GM21737 (cell line): ENCODE data around the gene BRD1.

Experiments
- ATAC-seq: cut with Tn5 transposase; IDR thresholded peaks from one replicate; pipeline ENCODE4 v1.9.1; 2021; ENCODE audit warnings: mild to moderate bottlenecking, moderate library complexity; ENCODE audit not compliant: unreplicated experiment

Gene BRD1

GRCh38 chr22:49827853-49828598 lies at the start of gene BRD1:
Gene BRD1, minus strand, starts transcription at chr22:49827873. Its CDS starts 3,556 bp downstream, at chr22:49824317.
- no peak for ATAC-seq

GRCh38 chr22:49873228-49873940 lies 45.7 kb upstream of the BRD1 start:
- ATAC-seq = no peak

DNA sequence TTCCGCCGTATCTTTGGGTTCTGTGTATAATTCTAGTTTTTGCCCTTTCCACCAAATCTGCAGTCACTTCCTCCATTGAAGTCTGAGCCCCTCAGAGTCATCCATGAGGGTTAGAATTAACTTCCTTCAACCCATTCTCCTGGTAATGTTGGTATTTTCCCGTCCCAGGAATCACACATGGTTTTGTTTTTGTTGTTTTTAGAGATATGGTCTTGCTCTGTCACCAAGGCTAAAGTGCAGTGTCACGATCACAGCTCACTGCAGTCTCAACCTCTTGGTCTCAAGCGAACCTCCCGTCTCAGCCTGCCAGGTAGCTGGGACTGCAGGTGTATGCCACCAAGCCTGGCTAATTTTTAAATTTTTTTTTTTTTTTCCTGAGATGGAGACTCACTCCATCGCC lies 44.7 kb upstream of the BRD1 start:
- ATAC-seq = no peak

DNA sequence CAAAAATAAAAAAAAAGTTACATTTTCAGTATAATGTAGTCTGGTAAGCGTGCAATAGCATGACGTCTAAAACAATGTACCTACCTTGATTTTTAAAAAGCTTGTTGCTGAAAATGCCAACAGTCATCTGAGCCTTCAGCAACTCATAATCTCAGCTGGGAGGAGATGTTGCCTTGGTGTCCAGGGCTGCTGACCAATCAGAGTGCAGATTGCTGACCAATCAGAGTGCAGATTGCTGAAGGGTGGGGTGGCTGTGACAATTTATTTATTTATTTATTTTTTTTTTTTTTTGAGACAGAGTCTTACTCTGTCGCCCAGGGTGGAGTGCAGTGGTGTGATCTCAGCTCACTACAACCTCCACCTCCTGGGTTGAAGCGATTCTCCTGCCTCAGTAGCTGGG lies 43.8 kb upstream of the BRD1 start:
- no peak for ATAC-seq

DNA sequence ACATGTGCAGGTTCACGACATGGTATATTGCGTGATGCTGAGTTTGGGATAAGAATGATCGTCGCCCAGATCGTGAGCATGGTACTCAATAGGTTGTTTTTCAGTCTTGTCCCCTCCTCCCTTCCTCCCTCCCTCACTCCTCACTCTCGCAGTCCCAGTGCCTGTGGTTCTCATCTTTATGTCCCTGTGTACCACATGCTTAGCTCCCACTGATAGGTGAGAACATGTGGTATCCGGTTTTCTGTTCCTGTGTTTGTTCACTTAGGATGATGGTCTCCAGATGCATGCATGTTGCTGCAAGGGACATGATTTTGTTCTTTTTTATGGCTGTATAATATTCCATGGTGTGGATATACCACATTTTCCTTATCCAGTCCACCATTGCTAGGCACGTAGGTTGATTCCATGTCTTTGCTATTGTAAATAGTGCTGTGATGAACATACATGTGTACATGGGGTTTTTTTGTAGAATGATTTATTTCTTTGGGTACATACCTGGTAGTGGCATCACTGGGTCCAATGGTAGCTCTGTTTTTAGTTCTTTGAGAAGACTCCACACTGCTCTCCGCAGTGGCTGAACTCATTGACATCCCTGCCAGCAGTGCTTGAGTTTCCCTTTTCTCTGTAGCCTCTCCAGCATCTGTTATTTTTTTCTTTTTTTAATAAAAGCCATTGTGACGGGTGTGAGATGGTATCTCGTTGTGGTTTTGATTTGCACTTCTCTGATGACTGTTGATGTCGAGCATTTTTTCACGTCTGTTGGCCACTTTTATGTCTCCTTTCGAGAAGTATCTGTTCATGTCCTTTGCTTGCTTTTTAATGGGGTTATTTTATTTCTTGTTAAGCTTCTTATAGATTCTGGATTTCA lies 42.4 kb upstream of the BRD1 start:
- ATAC-seq = no peak

DNA sequence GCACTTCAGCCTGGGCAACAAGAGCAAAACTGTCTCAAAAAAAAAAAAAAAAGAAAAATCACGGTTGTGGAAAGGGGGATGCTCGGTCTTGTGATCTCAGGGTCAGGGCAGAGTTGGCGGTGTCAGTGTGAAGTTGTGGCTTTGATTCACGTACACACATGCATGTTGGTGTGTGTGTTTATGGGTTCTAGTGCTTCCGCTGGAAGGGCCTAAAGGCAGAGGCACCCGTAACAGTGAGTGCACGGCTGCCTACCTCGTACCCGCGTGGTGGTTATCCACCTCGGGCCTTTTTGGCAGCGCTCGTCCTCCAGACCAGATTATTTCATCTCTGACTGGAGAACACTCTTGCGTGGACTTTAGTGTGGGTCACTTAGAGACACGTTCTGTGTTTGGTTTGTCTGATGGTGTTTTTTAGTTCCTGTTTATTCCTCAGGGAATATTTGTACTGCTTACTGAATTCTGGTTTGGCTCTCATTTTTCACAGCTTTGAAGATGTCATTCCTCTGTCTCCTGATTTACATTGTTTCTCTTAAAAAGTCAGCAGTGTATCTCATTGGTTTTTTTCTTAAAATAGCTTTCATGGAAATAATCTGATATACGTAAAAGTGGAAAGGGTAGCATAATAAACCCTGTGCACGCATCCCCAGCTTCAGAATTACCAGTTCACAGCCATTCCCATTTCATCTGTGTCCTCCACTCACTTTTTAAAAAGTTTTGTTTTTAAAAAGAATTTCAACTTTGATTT lies 41.6 kb upstream of the BRD1 start:
- no peak for ATAC-seq

GRCh38 chr22:49867303-49868265 lies 39.9 kb upstream of the BRD1 start:
- no peak for ATAC-seq

GRCh38 chr22:49866646-49867045 lies 39.0 kb upstream of the BRD1 start:
- no peak for ATAC-seq

GRCh38 chr22:49866134-49866533 lies 38.5 kb upstream of the BRD1 start:
- ATAC-seq = no peak

GRCh38 chr22:49865156-49865555 lies 37.5 kb upstream of the BRD1 start:
- no peak for ATAC-seq

DNA sequence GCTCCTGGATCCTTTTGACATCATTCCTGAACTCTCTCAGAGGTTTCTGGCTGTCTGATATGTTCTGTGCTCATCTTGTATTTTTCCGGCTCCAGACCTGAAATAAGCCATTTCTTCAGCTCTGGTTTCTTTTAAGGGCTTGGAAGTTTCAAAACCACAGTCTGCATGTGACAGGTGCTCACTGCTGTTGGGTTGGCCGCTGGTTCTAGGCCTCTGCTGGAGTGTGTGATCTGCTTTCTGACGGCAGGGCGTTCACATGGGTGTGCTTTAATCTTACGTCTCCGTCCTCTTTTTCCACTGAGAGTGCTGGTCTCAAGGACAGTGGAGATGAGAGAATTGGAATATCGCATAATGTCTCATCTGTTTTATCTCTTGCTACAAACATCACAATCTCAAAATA lies 36.3 kb upstream of the BRD1 start:
- ATAC-seq = no peak

DNA sequence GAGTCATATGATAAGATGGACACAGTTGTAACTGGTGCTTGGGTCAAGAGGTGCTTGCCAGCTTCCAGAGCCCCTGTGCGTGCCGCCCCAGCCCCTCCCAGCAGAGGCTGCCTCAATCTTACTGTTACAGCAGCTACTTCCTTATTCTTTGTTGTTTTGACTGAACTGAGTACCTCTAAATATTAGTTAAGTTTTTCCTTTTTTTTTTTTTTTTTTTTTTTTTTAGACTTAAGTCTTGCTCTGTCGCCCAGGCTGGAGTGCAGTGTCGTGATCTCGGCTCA lies 34.8 kb upstream of the BRD1 start:
- no peak for ATAC-seq

- ATAC-seq = no peak
Measured at GRCh38 chr22:49861642-49862495, 34.2 kb upstream of the BRD1 start.

DNA sequence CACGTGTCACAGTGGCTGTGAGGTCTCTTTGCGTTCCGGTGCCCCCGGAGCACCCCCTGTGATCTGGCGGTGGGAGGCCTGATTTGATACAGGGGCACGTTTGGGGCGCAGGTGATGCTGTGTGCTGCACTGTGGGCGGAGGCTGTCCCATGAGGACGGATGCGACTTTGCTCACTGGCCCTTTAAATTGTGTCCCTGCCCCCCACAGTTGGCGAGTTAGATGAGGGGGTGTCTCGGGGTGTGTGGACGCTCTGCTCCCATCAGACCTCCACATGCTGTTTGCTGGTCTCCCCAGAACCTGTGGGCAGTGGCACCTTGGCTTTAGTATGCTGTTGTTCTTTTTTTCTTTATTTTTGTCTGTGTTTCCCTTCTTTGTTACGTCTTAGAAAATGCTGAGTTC lies 31.2 kb upstream of the BRD1 start:
- ATAC-seq = no peak

DNA sequence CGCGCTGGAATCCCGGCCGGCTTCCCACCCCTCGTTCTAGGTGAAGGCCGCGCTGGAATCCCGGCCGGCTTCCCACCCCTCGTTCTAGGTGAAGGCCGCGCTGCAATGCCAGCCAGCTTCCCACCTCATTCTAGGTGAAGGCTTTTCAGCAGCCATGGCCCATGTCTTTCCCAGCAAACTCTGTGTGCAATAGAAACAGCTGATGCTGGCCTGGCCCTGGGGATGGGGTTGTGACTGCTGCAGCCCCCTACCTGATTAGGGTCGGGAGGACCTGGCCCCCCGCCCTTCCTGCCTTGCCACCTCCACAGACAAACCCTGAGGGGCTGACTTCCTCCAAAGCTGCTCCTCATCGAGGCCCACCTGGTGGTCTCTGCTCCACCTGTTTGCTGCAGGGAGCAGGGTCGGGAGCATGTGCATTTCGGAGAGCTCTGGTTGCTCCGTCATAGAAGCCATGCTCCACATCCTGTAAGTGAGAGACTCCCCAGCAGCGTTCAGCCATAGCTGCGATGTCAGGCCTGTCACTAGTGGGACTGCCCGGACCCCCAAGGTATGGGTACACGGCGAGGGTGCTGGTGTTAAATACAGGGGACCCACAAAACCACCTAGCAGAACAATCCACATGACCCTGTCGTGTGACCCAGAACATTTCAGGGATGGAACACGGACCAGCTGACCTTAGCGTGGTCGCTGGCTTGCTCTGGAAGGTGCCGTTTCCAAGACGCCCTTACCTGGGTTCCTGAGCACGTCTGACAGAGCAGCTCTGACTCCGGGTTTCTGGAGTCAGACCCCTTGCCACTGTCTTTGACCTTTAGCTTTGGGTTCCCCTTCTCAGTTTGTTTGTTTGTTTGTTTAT lies 29.3 kb upstream of the BRD1 start:
- no peak for ATAC-seq

GRCh38 chr22:49856343-49856742 lies 28.7 kb upstream of the BRD1 start:
- no peak for ATAC-seq

DNA sequence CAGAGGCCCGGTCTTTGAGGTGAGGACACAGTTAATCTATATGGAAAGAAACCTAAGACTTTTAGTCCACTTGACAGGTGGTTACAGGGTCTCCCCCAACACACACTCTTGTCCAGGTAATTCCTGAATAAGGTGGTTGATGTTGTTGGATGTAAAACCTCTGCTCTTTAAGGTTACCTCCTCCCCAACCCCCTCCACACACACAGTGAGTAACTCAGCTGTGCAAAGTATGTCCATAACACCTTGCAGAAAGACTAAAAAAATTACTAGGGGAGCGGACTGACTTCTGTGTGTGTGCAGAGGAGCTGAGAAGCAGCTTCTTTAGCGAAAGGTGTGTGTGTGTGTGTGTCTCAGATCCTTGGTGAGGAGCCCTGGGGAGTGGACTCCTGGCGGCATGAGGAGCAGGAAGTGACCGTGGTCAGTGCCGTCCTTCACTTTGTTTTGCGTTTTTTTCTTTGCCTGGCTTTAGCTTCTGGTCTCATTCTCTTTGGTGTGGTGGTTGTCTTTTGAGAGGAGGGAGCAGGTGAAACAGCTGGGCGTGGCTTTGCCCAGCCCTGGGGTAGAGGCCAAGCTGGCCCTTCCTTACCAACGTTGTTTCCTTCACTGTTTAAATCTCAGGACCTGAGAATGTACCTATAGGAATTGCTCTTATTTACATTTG lies 27.7 kb upstream of the BRD1 start:
- ATAC-seq = no peak
